Smooth muscle cell of the umbilical artery (primary cell): ENCODE results near the gene MRPS23. TPM values are rescaled to one million over a fixed set of nuclear protein-coding genes. Genes with fewer than 3 reads are reported as not detected.

ENCODE experiments used
- total RNA-seq: library from RNA; depleted of rRNA; stranded (reverse); fragments of >200 nt; gene quantifications from 2 replicates; pipeline ENCODE4 v1.2.3, GENCODE V29; 2014

MRPS23 gene
- total RNA-seq = 26.0 and 26.7 TPM in 2 replicates

GRCh38 chr17:57849874-57850754 lies at the start of gene MRPS23:
MRPS23 (minus strand) TSS chr17:57850044; CDS start chr17:57850010, 34 bp downstream.

Other genes with a start within 250 kb of the MRPS23 start
- gene CCDC182, start 104.7 kb downstream of the MRPS23 start, total RNA-seq = not detected in 2 replicates
- gene CUEDC1, start 105.4 kb upstream of the MRPS23 start, total RNA-seq = 7.4 and 9.1 TPM in 2 replicates
- 22.9 and 25.3 TPM in 2 replicates for gene VEZF1, start 138.2 kb upstream of the MRPS23 start, total RNA-seq
- gene SRSF1, start 157.2 kb upstream of the MRPS23 start, total RNA-seq = 320 and 382 TPM in 2 replicates
- 16.0 and 20.3 TPM in 2 replicates for gene DYNLL2, start 233.4 kb upstream of the MRPS23 start, total RNA-seq